ENCODE data around the gene MCU. TPM values are rescaled to one million over a fixed set of nuclear protein-coding genes. Genes with fewer than 3 reads are reported as not detected.
A peak's percentile ranks its signal among the peaks of the same experiment; 100 is the strongest.
"Not testable (repeated sequence)": the region's sequence is repeated elsewhere in the genome, so short reads cannot be mapped to it uniquely, and the experiment has no call there.

MCU gene
- total RNA-seq (2014; rRNA removed; shearing (Covaris generic)), result 23.5 and 42.7 TPM in 2 replicates

- peak; percentile 95 for DNase-seq (ENCODE audit: low read depth)
Measured at GRCh38 chr10:72691863-72692743, at the start of gene MCU. TSS of gene MCU (plus strand) at chr10:72692143. CDS start at chr10:72692152, 9 bp downstream.

- DNase-seq (ENCODE audit: low read depth), result no peak
Measured at GRCh38 chr10:72642318-72642717, 49.6 kb upstream of the MCU start.

GRCh38 chr10:72645263-72645858 is 46.6 kb upstream of the MCU start:
- no peak for DNase-seq (ENCODE audit: low read depth)

- DNase-seq (ENCODE audit: low read depth), result not testable (repeated sequence)
Measured at GRCh38 chr10:72646971-72647370, 45.0 kb upstream of the MCU start.

GRCh38 chr10:72648301-72648700 is 43.6 kb upstream of the MCU start:
- no peak for DNase-seq (ENCODE audit: low read depth)

GRCh38 chr10:72649291-72649690 is 42.7 kb upstream of the MCU start:
- no peak for DNase-seq (ENCODE audit: low read depth)

GRCh38 chr10:72653383-72654096 is 38.4 kb upstream of the MCU start:
- no peak for DNase-seq (ENCODE audit: low read depth)

GRCh38 chr10:72654720-72655119 is 37.2 kb upstream of the MCU start:
- DNase-seq (ENCODE audit: low read depth), result no peak

- no peak for DNase-seq (ENCODE audit: low read depth)
Measured at GRCh38 chr10:72658696-72659400, 33.1 kb upstream of the MCU start.

- DNase-seq (ENCODE audit: low read depth), result peak; percentile 21
Measured at GRCh38 chr10:72659694-72660093, 32.2 kb upstream of the MCU start.

GRCh38 chr10:72660220-72660619 is 31.7 kb upstream of the MCU start:
- no peak for DNase-seq (ENCODE audit: low read depth)

GRCh38 chr10:72661431-72661830 is 30.5 kb upstream of the MCU start:
- DNase-seq (ENCODE audit: low read depth), result no peak

GRCh38 chr10:72663971-72664370 is 28.0 kb upstream of the MCU start:
- no peak for DNase-seq (ENCODE audit: low read depth)

- peak; percentile 18 for DNase-seq (ENCODE audit: low read depth)
Measured at GRCh38 chr10:72665925-72666324, 26.0 kb upstream of the MCU start.

- no peak for DNase-seq (ENCODE audit: low read depth)
Measured at GRCh38 chr10:72667207-72667864, 24.6 kb upstream of the MCU start.

GRCh38 chr10:72673280-72673679 is 18.7 kb upstream of the MCU start:
- DNase-seq (ENCODE audit: low read depth), result no peak

- DNase-seq (ENCODE audit: low read depth), result not testable (repeated sequence)
Measured at GRCh38 chr10:72674174-72674573, 17.8 kb upstream of the MCU start.

GRCh38 chr10:72679838-72680241 is 12.1 kb upstream of the MCU start:
- no peak for DNase-seq (ENCODE audit: low read depth)

- DNase-seq (ENCODE audit: low read depth), result peak; percentile 11
Measured at GRCh38 chr10:72682638-72683037, 9.3 kb upstream of the MCU start.

GRCh38 chr10:72685264-72685921 is 6.5 kb upstream of the MCU start:
- DNase-seq (ENCODE audit: low read depth), result no peak

GRCh38 chr10:72686430-72686829 is 5.5 kb upstream of the MCU start:
- DNase-seq (ENCODE audit: low read depth), result not testable (repeated sequence)
